ENCODE results near the gene BRWD1. TPM values are rescaled to one million over a fixed set of nuclear protein-coding genes. Genes with fewer than 3 reads are reported as not detected.

Gene BRWD1
- total and polyA plus RNA-seq, 2 experiments from 2014 or later: 35.2 to 75.5 TPM

DNA sequence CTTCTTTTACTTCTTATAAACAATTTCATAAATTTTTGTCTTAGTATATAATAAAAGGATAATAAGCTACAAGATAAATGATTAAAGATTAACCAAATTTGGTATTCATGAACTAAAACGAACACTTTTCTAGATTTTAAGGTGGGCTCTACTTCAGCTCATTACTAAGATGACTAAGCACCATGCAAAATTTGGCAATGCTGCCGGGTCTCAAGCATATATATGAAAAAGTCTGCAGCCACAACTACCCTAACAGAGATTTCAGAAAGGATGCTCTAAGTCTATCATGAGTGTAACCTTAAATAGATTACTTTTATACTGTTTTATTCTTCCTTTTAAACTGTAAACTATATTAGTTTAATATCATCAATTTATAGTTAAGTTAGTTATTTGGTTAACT, 47.8 kb downstream of the BRWD1 start:
- no peak for DNase-seq (ENCODE audit: low spot score)
- no peaks in the 10 kb centered on the region for H3K9me3 Mint-ChIP-seq
- H3K36me3 ChIP-seq (ENCODE audit: insufficient read depth): peaks cover 51% of the 10 kb centered on the region

DNA sequence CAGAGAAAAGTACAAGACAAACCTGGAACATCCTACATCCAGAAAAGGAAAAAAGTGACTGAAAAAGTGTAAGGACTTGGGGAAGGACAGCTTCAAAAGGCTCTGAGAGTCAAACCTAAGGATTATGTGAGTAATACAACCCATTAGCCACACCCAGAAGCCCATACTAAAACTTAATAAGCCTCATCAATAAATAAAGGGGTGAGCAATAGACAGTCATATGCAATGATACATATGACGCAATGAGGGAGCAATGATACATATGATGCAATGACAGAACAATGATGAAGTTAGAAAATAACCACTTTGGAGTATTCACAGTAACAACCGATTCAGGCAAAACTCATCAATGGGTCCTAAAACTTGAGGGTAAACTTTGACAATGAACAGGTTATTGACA, 50.1 kb downstream of the BRWD1 start:
- Histone ChIP-seq H3K79me2 (replicated peaks; ENCODE audit: insufficient read depth) (peaks cover 41% of the 10 kb centered on the region; the same call in 1 of the 2 replicates), H3K4me3 (no peak overlapping the region), H2AFZ (no peak overlapping the region), H3K36me3 (ENCODE audit: insufficient read depth) (peaks cover 40% of the 10 kb centered on the region), H3K27ac (ENCODE audit: low read depth) (no peak overlapping the region), H3K9me2 (ENCODE audit: insufficient read depth) (no peaks in the 10 kb centered on the region), H3F3A (replicated peaks; ENCODE audit: low read depth) (no peaks in the 10 kb centered on the region), H3K4me1 (ENCODE audit: insufficient read depth) (no peaks in the 10 kb centered on the region), H4K20me1 (replicated peaks; ENCODE audit: insufficient read depth) (peaks cover 5% of the 10 kb centered on the region; the same call in 1 of the 2 replicates), H3K4me2 (no peak overlapping the region), H3K27me3 (ENCODE audit: insufficient read depth) (no peaks in the 10 kb centered on the region)
- Mint-ChIP-seq H3K27ac (peak overlapping the region; percentile 20; the same call in 1 of the 2 replicates), H3K27me3 (ENCODE audit: insufficient read depth, low read depth, poor library complexity) (no peaks in the 10 kb centered on the region), H3K36me3 (ENCODE audit: low read depth) (peaks cover 66% of the 10 kb centered on the region), H3K4me1 (no peaks in the 10 kb centered on the region), H3K9me3 (no peaks in the 10 kb centered on the region), H3K4me3 (no peak overlapping the region)
- ATAC-seq (no peak), DNase-seq (ENCODE audit: low spot score) (no peak)
- no peak for TF ChIP-seq NANOG (IDR thresholded peaks at IDR 0.05; ENCODE audit: borderline replicate concordance)
- no peak for TF ChIP-seq STAT1 (IDR thresholded peaks at IDR 0.05; ENCODE audit: unreplicated experiment)
- TF ChIP-seq, protein P1, sequence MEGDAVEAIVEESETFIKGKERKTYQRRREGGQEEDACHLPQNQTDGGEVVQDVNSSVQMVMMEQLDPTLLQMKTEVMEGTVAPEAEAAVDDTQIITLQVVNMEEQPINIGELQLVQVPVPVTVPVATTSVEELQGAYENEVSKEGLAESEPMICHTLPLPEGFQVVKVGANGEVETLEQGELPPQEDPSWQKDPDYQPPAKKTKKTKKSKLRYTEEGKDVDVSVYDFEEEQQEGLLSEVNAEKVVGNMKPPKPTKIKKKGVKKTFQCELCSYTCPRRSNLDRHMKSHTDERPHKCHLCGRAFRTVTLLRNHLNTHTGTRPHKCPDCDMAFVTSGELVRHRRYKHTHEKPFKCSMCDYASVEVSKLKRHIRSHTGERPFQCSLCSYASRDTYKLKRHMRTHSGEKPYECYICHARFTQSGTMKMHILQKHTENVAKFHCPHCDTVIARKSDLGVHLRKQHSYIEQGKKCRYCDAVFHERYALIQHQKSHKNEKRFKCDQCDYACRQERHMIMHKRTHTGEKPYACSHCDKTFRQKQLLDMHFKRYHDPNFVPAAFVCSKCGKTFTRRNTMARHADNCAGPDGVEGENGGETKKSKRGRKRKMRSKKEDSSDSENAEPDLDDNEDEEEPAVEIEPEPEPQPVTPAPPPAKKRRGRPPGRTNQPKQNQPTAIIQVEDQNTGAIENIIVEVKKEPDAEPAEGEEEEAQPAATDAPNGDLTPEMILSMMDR (conservative IDR thresholded peaks at IDR 0.05; ENCODE audit: low read depth in 2 of 2): no peak
- TF ChIP-seq POLR2AphosphoS5 (IDR thresholded peaks at IDR 0.05; ENCODE audit: low read depth): no peak
- no peak for TF ChIP-seq CREB1 (CRISPR knock-in tag; IDR thresholded peaks at IDR 0.05; ENCODE audit: low read depth)
- TF ChIP-seq EZH2 (IDR thresholded peaks at IDR 0.05; ENCODE audit: low read depth, unreplicated experiment): no peak
- no peak for TF ChIP-seq ZNF114 (CRISPR knock-in tag; IDR thresholded peaks at IDR 0.05)
- no peak for TF ChIP-seq JUNB (IDR thresholded peaks at IDR 0.05; ENCODE audit: unreplicated experiment)
- TF ChIP-seq, protein P2, sequence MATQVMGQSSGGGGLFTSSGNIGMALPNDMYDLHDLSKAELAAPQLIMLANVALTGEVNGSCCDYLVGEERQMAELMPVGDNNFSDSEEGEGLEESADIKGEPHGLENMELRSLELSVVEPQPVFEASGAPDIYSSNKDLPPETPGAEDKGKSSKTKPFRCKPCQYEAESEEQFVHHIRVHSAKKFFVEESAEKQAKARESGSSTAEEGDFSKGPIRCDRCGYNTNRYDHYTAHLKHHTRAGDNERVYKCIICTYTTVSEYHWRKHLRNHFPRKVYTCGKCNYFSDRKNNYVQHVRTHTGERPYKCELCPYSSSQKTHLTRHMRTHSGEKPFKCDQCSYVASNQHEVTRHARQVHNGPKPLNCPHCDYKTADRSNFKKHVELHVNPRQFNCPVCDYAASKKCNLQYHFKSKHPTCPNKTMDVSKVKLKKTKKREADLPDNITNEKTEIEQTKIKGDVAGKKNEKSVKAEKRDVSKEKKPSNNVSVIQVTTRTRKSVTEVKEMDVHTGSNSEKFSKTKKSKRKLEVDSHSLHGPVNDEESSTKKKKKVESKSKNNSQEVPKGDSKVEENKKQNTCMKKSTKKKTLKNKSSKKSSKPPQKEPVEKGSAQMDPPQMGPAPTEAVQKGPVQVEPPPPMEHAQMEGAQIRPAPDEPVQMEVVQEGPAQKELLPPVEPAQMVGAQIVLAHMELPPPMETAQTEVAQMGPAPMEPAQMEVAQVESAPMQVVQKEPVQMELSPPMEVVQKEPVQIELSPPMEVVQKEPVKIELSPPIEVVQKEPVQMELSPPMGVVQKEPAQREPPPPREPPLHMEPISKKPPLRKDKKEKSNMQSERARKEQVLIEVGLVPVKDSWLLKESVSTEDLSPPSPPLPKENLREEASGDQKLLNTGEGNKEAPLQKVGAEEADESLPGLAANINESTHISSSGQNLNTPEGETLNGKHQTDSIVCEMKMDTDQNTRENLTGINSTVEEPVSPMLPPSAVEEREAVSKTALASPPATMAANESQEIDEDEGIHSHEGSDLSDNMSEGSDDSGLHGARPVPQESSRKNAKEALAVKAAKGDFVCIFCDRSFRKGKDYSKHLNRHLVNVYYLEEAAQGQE (IDR thresholded peaks at IDR 0.05; ENCODE audit: unreplicated experiment): no peak
- no peak for TF ChIP-seq EZH2phosphoT487 (IDR thresholded peaks at IDR 0.05; ENCODE audit: unreplicated experiment)
- TF ChIP-seq, protein P3, sequence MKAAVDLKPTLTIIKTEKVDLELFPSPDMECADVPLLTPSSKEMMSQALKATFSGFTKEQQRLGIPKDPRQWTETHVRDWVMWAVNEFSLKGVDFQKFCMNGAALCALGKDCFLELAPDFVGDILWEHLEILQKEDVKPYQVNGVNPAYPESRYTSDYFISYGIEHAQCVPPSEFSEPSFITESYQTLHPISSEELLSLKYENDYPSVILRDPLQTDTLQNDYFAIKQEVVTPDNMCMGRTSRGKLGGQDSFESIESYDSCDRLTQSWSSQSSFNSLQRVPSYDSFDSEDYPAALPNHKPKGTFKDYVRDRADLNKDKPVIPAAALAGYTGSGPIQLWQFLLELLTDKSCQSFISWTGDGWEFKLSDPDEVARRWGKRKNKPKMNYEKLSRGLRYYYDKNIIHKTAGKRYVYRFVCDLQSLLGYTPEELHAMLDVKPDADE (IDR thresholded peaks at IDR 0.05): no peak

More for the DNA sequence above, 47.8 kb downstream of the BRWD1 start:
- peaks cover 30% of the 10 kb centered on the region; the same call in 1 of the 2 replicates for H3K79me2 ChIP-seq (replicated peaks; ENCODE audit: insufficient read depth)
- H3K4me1 ChIP-seq (ENCODE audit: insufficient read depth): no peaks in the 10 kb centered on the region
- Mint-ChIP-seq H3K4me3 (no peak overlapping the region), H3K4me1 (no peaks in the 10 kb centered on the region), H3K27ac (no peak overlapping the region), H3K27me3 (ENCODE audit: insufficient read depth, low read depth, poor library complexity) (no peaks in the 10 kb centered on the region), H3K36me3 (ENCODE audit: low read depth) (peaks cover 73% of the 10 kb centered on the region)
- H3K27ac ChIP-seq (ENCODE audit: low read depth): no peak overlapping the region
- no peaks in the 10 kb centered on the region for H3F3A ChIP-seq (replicated peaks; ENCODE audit: low read depth)
- H3K27me3 ChIP-seq (ENCODE audit: insufficient read depth): no peaks in the 10 kb centered on the region
- no peaks in the 10 kb centered on the region; the same call in 1 of the 2 replicates for H4K20me1 ChIP-seq (replicated peaks; ENCODE audit: insufficient read depth)
- no peak for ATAC-seq
- no peaks in the 10 kb centered on the region for H3K9me2 ChIP-seq (ENCODE audit: insufficient read depth)
- no peak overlapping the region for H3K4me3 ChIP-seq
- TF ChIP-seq CREB1 (CRISPR knock-in tag; IDR thresholded peaks at IDR 0.05; ENCODE audit: low read depth) (no peak), EZH2 (IDR thresholded peaks at IDR 0.05; ENCODE audit: low read depth, unreplicated experiment) (no peak), ZNF331 (CRISPR knock-in tag; IDR thresholded peaks at IDR 0.05; ENCODE audit: low read depth) (no peak)
- TF ChIP-seq, protein P3 (IDR thresholded peaks at IDR 0.05): no peak
- H3K4me2 ChIP-seq: no peak overlapping the region
- no peak overlapping the region for H2AFZ ChIP-seq

All from GM23338 (cell line).